HG03103 (cell line): ENCODE results near the gene BRWD1.
"Not testable (repeated sequence)": the region's sequence is repeated elsewhere in the genome, so short reads cannot be mapped to it uniquely, and the experiment has no call there.

Source experiments
- ATAC-seq: cut with Tn5 transposase; IDR thresholded peaks from one replicate; pipeline ENCODE4 v1.9.1; 2021; ENCODE audit warnings: low read depth; ENCODE audit not compliant: unreplicated experiment

Gene BRWD1

DNA sequence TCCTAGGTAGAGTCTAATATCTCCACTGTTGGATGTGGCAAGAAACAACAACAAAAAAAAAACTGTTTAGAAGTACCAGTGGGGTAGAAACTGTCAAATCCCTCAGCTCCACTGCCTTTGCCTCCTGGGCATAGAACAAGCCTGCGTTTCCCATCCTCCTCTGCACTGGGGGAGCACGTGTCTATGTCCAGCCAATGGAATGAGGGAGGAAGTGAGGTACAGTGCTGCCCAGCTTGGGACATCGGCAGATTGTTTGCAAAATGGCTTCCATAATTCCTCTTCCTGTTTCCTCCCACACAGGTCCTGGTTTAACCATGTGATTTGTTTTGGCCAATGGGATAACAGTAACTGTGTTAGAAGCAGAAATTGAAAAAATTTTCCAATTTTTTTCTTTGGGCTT lies 169.2 kb downstream of the BRWD1 start:
- no peak for ATAC-seq

DNA sequence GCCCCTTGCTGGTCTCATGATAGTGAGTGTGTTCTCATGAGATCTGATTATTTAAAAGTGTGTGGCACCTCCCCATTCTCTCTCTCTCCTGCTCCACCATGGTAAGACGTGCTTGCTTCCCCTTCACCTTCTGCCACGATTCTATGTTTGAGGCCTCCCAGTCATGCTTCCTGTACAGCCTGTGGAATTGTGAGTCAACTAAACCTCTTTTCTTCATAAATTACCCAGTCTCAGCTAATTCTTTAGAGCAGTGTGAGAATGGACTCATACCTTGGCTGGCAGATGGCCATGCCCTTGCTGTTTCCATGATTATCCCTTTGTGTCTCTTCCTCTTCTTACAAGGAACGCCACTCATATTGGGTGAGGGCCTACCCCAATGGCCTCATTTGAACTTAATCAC lies 170.5 kb downstream of the BRWD1 start:
- no peak for ATAC-seq

DNA sequence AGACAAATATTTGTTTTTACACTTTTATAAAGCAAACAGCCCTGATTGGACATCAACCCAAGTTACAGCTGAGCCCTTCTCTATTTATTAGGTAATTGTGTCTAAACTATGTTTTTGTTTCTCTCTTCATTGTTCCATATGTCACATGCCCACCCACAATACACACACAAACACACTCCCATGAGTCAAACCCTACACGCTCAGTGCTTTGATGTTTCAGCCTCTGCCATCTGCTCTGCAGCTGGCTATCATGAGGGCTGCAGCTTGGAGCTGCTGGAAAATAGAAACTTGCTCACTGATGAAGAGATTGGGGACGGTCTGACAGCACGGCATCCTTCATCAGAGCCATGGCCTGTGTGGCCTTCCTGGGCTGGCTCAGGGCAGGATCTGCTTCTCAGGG lies 171.9 kb downstream of the BRWD1 start:
- no peak for ATAC-seq

DNA sequence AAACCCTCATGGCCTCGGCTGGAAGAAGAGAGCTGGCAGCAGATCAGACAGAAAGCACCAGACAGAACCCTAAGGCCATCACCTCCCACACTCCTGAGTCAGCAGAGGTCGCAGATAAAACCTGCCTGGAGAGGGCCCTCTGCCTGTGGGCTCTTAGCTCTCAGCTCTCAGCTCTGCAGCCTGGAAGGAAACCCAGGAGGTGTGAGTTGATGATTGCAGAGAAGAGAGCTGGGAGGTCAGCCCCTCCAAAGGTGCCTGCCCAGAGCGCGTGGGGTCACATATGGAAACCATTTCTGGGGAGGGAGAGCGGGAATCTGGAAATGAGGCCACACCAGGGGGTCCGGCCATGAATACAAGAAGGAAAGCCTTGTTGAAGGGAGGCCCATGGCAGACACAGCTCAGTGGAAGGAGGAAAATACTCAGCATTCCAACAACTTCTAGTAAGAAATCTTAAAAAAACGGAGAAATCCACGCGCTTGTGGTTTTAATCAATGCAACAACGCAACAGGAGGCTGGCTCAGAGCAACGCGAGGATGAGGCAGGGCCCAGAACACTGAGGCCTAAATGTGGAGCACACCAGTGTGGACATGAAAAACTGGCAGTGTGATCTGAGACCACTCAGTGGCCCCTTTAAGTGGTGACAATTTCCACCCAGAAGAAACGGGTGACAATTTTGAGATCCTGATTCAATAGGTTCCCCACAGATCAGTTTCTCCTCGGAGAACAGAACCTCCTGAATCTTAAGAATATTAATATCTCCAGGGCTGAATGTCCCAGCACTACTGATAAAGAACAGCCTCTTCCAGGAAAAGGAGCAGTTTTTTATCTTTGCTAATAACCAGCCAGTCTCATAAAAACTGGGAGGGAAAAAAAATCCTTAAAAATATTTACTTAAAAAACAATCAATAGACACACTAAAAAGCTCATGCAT lies 175.9 kb downstream of the BRWD1 start:
- ATAC-seq: no peak

DNA sequence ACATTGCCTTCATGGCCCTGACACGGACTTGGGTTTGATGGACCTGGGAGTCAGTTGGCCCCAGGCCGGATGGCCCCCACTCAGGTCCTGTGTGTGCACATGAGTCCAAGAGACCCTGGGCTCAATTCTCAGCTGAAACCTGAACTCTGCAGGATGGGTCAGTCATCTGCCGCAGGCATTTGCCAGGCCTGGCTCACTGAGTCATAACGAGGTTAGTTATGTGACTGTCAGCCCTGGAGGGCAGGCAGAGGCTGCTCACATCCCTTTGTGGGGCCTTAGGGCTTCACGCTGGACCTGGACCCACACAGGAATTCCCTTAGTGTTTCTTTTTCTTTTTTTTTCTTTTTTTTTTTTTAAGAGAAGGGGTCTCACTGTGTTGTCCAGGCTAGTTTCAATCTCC lies 176.7 kb downstream of the BRWD1 start:
- no peak for ATAC-seq

DNA sequence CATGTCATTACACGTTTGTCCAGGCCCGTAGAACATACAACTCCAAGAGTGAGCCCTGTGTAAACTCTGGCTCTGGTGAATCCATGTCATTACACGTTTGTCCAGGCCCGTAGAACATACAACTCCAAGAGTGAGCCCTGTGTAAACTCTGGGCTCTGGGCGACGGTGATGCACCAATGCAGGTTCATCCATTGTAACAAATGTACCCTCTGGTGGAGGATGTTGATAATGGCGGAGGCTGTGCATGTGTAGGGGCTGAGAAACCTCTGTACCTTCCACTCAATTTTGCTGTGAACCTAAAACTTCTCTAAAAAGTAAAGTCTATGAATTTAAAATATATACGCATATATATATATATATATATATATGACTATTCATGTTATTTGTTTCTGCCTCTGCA lies 177.3 kb downstream of the BRWD1 start:
- not testable (repeated sequence) for ATAC-seq

DNA sequence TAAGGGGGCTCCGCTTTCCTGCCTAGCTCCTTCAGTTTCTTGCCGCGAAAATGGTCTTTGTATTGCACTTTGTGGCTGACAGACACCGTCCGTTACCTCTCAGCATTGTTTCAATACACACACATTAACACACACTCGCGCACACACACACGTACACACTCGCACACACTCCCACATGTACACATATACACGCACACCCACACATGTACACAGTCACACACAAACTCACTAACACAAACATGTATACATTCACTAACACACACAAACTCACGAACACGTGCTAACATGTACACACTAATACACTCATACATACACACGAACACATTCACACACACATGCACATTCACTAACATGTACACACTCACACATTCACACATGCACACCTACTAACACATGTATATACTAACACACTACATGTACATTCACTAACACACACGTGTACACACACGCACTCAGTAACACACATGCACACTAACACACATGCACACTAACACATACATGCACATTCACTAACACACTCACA lies 179.1 kb downstream of the BRWD1 start:
- no peak for ATAC-seq
